ENCODE data around the gene DMWD. TPM values are rescaled to one million over a fixed set of nuclear protein-coding genes. Genes with fewer than 3 reads are reported as not detected.

Gene DMWD
- total RNA-seq, 2 experiments from 2014 or later, result 43.2 to 44.0 TPM

- Histone ChIP-seq H3K9me2 (ENCODE audit: insufficient read depth, low read length) (no peaks in the 10 kb centered on the region), H2AFZ (ENCODE audit: low read length) (no peak within 1 kb of the TSS), H3K36me3 (ENCODE audit: insufficient read depth, low read length) (peaks cover 16% of the 10 kb centered on the region; the same call in 1 of the 2 replicates), H4K20me1 (ENCODE audit: insufficient read depth, low read length) (no peaks in the 10 kb centered on the region; the same call in 1 of the 2 replicates), H3K9me3 (ENCODE audit: low read length) (no peaks in the 10 kb centered on the region), H3K4me1 (ENCODE audit: insufficient read depth, low read length, poor library complexity, severe bottlenecking) (peaks cover 12% of the 10 kb centered on the region), H3K4me3 (ENCODE audit: low read depth, low read length, poor library complexity, severe bottlenecking) (no peak within 1 kb of the TSS), H3K79me2 (ENCODE audit: insufficient read depth, low read depth, low read length) (no peaks in the 10 kb centered on the region), H3K27ac (ENCODE audit: low read depth, low read length, poor library complexity, severe bottlenecking) (no peak within 1 kb of the TSS), H3K4me2 (ENCODE audit: low read length) (no peak within 1 kb of the TSS)
- POLR2A ChIA-PET, result interaction anchor here (0.6 kb wide), 1 partner anchor 822 kb away, joined by 3 read pairs; no protein-coding TSS in a partner anchor
- CTCF ChIA-PET (ENCODE audit: unreplicated experiment), result no interaction called here
- no peak for TF ChIP-seq EZH2phosphoT487 (IDR thresholded peaks at IDR 0.05; ENCODE audit: borderline replicate concordance, low read depth, low read length)
- no peak for TF ChIP-seq CTCF (conservative IDR thresholded peaks at IDR 0.05; ENCODE audit: low read length)
- intact Hi-C loops (cut with micrococcal nuclease; ENCODE audit: unreplicated experiment), result no loop called here
- DNase-seq (ENCODE audit: low spot score), result no peak
- no TSS peak for BruUV-seq (replicated peaks)
Measured at GRCh38 chr19:45782162-45782691, 10.4 kb downstream of the DMWD start, which contains the start of gene DMPK. DMPK (minus strand) TSS chr19:45782490; CDS start chr19:45782352, 138 bp downstream.

- CTCF ChIA-PET (ENCODE audit: unreplicated experiment), result no interaction called here
- no peaks in the 10 kb centered on the region for H3K9me3 ChIP-seq (ENCODE audit: low read length)
- H3K4me3 ChIP-seq (ENCODE audit: low read depth, low read length, poor library complexity, severe bottlenecking), result no peak overlapping the region
- H3K36me3 ChIP-seq (ENCODE audit: insufficient read depth, low read length), result peaks cover 13% of the 10 kb centered on the region; the same call in 1 of the 2 replicates
- no peaks in the 10 kb centered on the region; the same call in 1 of the 2 replicates for H4K20me1 ChIP-seq (ENCODE audit: insufficient read depth, low read length)
- no peak overlapping the region for H3K4me2 ChIP-seq (ENCODE audit: low read length)
- POLR2A ChIA-PET, result no interaction called here
- no TSS peak for BruUV-seq (replicated peaks)
- H3K9me2 ChIP-seq (ENCODE audit: insufficient read depth, low read length), result no peaks in the 10 kb centered on the region
- H3K4me1 ChIP-seq (ENCODE audit: insufficient read depth, low read length, poor library complexity, severe bottlenecking), result peaks cover 12% of the 10 kb centered on the region
- intact Hi-C loops (cut with micrococcal nuclease; ENCODE audit: unreplicated experiment), result no loop called here
- no peak overlapping the region for H2AFZ ChIP-seq (ENCODE audit: low read length)
- TF ChIP-seq CTCF (conservative IDR thresholded peaks at IDR 0.05; ENCODE audit: low read length) (no peak), EZH2phosphoT487 (IDR thresholded peaks at IDR 0.05; ENCODE audit: borderline replicate concordance, low read depth, low read length) (no peak)
- no peak overlapping the region for H3K27ac ChIP-seq (ENCODE audit: low read depth, low read length, poor library complexity, severe bottlenecking)
- no peak for DNase-seq (ENCODE audit: low spot score)
- no peaks in the 10 kb centered on the region for H3K79me2 ChIP-seq (ENCODE audit: insufficient read depth, low read depth, low read length)
Measured at GRCh38 chr19:45781214-45782161, 11.2 kb downstream of the DMWD start.

Data from OCI-LY7 (cell line).